GM06990 (cell line): Measurements from ENCODE around the gene SDC1.

Source experiments
- DNase-seq: peaks from one replicate; pipeline ENCODE4 v3.0.0-alpha.2; 2011; ENCODE audit not compliant: insufficient read length; ENCODE audit errors: extremely low read depth
- H3K27me3 ChIP-seq: replicated peaks from 2 replicates; pipeline ENCODE4 v1.6.0; 2011; ENCODE audit warnings: low read length; ENCODE audit not compliant: control insufficient read depth, insufficient read depth
- H3K36me3 ChIP-seq: 2 replicates; pipeline ENCODE4 v1.5.1; 2011; ENCODE audit warnings: low read length; ENCODE audit not compliant: control insufficient read depth, insufficient read depth
- H3K4me3 ChIP-seq: replicated peaks from 2 replicates; pipeline ENCODE4 v1.5.1; 2011; ENCODE audit warnings: low read depth, mild to moderate bottlenecking, control low read depth, low read length
- TF ChIP-seq, protein P1 (sequence below): IDR thresholded peaks from 2 replicates; pipeline ENCODE4 v1.5.1; 2011; ENCODE audit warnings: low read length, control low read depth, mild to moderate bottlenecking, inconsistent platforms; ENCODE audit not compliant: insufficient read depth, poor library complexity, severe bottlenecking

Gene SDC1

DNA sequence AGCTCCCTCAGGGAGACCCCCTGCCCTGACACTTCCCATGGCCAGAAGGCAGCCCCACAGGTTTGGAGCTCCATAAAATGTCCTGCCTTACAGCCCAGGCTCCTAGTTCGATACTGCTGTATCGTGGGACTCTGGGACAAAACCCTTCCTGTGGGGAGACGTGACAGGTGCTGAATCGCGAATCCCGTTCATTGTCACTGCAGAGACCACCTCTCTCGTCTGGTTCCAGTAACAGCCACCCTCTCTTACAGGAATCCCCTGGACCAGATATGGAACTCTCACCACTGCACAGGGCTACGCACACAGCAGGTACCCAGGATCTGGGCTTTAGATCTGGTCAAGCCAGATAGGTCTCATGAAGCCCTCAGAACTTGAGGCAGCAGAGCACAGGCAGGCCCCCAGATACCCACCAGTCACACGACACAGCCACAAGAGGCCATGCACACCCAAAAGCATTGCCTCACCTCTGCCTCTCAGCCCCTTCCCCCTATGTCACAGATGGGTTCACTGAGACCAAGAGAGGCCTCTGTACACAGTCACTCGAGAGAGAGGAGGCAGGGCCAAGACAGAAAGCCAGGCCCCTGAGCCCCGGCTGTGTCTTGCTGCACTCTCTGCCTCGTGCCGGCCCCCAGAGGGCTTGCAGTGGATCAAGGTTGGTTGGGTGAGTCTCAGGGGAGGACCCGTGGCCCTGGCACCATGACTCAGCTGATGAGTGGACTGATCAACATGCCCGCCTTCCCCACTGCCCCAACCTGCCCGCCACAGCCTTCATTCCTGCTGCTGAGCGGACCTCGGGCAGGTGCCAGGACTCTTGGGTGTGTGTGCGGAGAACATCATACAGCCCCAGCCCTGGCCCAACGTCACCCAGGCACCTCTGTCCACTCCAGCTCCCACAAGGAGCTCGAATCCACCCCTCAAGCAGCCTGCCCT lies 7.6 kb downstream of the SDC1 start:
- H3K4me3 ChIP-seq: no peak overlapping the region
- no peak for DNase-seq

DNA sequence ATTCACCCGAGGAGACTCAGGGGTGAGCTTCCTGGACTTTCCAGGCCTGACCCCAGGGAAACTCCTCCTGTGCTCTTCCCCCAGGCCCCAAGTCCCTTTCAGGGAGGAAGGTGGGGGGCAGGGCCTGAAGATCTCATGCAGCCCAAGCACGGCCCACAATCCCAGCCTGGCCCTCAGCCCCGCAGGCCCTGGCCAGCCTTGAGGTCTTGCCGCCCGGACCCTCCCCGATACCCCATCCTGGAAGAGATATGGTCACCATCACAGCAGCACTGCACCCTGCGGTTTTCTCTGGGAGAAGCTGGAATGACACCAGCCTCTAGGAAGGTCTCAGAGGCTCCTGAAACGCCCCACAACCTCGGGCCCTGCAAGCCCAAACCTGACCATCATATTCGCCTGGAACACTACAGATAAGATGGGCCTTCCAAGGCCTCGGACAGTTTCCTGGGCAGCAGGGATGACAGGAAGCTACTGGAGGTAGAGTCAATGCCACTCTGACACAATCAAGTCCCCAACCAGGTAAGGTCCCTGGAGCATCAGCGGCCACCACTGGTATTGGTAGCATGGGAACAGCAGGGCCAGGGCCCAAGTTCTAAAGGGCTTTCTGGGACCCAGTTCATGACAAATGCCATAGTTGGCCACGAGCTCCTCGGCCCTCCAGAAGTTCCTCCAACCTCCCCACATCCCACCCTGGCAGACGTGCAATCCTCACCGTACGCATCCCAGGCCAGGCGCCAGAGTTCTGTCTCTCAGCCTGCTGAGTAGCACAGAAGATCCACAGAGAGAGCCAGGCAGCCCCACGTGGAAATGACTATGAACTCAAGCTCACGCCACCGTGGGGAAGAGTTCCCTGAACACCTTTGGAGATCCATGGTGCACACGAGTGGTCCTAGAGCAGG lies 8.6 kb downstream of the SDC1 start:
- no peak for DNase-seq
- no peak overlapping the region for H3K4me3 ChIP-seq
- no peaks in the 10 kb centered on the region for H3K27me3 ChIP-seq
- peaks cover 6% of the 10 kb centered on the region for H3K36me3 ChIP-seq
- TF ChIP-seq, protein P1, sequence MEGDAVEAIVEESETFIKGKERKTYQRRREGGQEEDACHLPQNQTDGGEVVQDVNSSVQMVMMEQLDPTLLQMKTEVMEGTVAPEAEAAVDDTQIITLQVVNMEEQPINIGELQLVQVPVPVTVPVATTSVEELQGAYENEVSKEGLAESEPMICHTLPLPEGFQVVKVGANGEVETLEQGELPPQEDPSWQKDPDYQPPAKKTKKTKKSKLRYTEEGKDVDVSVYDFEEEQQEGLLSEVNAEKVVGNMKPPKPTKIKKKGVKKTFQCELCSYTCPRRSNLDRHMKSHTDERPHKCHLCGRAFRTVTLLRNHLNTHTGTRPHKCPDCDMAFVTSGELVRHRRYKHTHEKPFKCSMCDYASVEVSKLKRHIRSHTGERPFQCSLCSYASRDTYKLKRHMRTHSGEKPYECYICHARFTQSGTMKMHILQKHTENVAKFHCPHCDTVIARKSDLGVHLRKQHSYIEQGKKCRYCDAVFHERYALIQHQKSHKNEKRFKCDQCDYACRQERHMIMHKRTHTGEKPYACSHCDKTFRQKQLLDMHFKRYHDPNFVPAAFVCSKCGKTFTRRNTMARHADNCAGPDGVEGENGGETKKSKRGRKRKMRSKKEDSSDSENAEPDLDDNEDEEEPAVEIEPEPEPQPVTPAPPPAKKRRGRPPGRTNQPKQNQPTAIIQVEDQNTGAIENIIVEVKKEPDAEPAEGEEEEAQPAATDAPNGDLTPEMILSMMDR: no peak

More for the DNA sequence above, 7.6 kb downstream of the SDC1 start:
- peaks cover 6% of the 10 kb centered on the region for H3K36me3 ChIP-seq
- TF ChIP-seq, protein P1: no peak
- no peaks in the 10 kb centered on the region for H3K27me3 ChIP-seq

DNA sequence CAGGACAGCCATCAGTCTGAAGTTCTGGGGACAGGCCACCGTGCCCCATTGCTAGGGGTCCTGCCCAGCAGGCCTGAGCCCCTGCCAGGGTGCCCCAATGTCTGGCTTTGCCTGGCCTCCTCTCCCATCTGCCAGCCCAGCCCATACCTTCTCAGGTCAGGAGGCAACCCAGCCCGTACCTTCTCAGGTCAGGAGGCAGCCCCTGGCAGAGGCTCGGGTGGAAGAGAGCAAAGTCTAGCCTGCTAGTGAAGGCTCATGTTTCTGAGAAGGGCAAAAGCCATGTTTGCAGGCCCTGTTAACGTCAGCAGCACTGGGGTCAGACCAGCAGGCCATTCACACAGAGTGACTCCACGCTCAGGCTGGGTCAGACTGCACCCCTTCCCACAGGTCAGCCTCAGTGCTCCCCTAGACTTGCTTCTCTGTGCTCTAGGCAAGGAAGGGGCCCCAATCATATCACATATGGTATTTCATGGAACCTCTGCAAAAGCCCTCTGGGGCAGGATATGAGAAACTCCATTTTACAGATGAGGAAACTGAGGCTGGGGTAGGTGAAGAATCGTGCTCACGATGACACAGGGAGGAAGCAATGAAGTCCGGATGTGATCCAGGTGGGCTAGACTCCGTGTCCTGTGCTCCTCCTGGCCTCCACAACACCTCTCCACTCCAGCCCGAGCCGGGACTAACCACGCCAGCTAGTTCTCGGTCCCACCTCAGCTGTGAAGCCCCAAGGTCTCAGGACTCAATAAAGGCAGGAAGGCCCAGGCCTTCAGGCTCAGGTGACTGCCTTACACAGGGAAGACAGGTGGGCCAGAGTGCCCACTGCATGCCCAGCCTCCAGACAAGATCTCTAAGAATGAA lies 9.5 kb downstream of the SDC1 start:
- H3K27me3 ChIP-seq: no peaks in the 10 kb centered on the region
- peaks cover 6% of the 10 kb centered on the region for H3K36me3 ChIP-seq
- H3K4me3 ChIP-seq: no peak overlapping the region
- no peak for DNase-seq
- TF ChIP-seq, protein P1: no peak

DNA sequence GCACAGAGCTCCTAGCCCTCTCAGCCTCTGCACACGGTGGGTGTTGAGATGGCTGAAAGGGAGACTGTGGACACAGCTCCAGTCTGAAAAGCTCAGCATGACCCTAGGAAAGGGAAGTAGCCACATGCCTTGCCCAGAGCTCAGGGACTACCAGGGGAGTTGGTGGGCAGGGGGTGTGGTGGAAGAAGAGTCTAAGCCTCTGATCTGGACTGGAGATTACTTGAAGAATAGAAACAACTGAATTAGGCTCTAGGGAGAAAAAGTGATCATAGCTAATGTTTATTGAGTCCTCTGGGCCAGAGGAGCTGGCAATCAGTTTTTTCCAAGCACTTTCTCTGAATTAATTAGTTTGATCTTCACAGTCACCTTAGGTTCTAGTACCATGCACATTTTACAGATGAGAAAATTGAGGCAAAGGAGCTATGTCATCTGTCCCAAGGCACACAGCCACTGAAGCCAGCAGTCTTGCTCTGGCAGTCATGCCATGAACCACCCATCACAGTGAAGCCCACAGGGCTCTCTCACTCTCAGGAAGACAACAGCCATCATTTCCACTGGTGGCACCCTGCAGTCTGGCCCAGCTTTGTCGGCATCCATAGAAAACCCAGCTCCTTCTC lies 10.3 kb downstream of the SDC1 start:
- Histone ChIP-seq H3K4me3 (no peak overlapping the region), H3K36me3 (peaks cover 6% of the 10 kb centered on the region)
- TF ChIP-seq, protein P1: no peak

More for the DNA sequence above, 10.3 kb downstream of the SDC1 start:
- H3K27me3 ChIP-seq: no peaks in the 10 kb centered on the region
- DNase-seq: no peak
